HEK293 (cell line): ENCODE data around the gene SYNE2.

Experiments
- CTCF ChIA-PET: fragments of 350-600 bp; formaldehyde crosslinking; extraction: SDS; loops from one replicate; lab custom pipeline; 2021; ENCODE audit warnings: antibody characterized with exemption; lab: Yijun Ruan, JAX
- POLR2A ChIA-PET: fragments of 300-600 bp; formaldehyde crosslinking; extraction: SDS; loops from one replicate; lab custom pipeline; 2020; ENCODE audit warnings: antibody characterized with exemption, inconsistent platforms; lab: Yijun Ruan, JAX
- H3K27ac ChIP-seq: fragments of 200-500 bp; sonication (Bioruptor generic); 2 replicates; pipeline ENCODE4 v1.5.1; 2014; ENCODE audit warnings: low read depth, low read length, control low read depth, inconsistent platforms; ENCODE audit errors: extremely low read depth
- H3K36me3 ChIP-seq, 2 experiments: fragments of 200-500 bp in 1 of 2; sonication (Bioruptor generic) in 1 of 2; 1 replicate in 1 of 2; 2 replicates in 1 of 2; pipeline ENCODE4 v1.5.1; 2014 to 2017; ENCODE audit warnings: inconsistent platforms in 2 of 2, low read length in 2 of 2; ENCODE audit not compliant: control insufficient read depth in 2 of 2, insufficient read depth in 1 of 2
- H3K4me1 ChIP-seq: fragments of 200-500 bp; sonication (Bioruptor generic); 2 replicates; pipeline ENCODE4 v1.5.1; 2014; ENCODE audit warnings: mild to moderate bottlenecking, low read length, inconsistent platforms; ENCODE audit not compliant: control insufficient read depth, insufficient read depth
- H3K4me3 ChIP-seq: 2 replicates; pipeline ENCODE4 v1.5.1; 2011; ENCODE audit warnings: low read depth, mild to moderate bottlenecking, control low read depth, low read length, moderate library complexity
- H3K9me3 ChIP-seq: fragments of 200-500 bp; sonication (Bioruptor generic); 2 replicates; pipeline ENCODE4 v1.5.1; 2014; ENCODE audit warnings: low read depth, low read length, inconsistent platforms; ENCODE audit not compliant: control insufficient read depth, insufficient read depth
- HOXA7 ChIP-seq: sonication (generic); formaldehyde crosslinking; IDR thresholded peaks from 2 replicates; pipeline ENCODE4 v1.8.1; 2022; ENCODE audit warnings: missing genetic modification reagents, borderline replicate concordance
- OVOL3 ChIP-seq: fragments of 450-650 bp; formaldehyde crosslinking; IDR thresholded peaks from 2 replicates; pipeline ENCODE4 v1.5.1; 2016; ENCODE audit warnings: missing biosample characterization, missing genetic modification characterization
- TRIM28 ChIP-seq: IDR thresholded peaks from 2 replicates; pipeline ENCODE4 v1.6.1; 2011; ENCODE audit warnings: low read length, control low read depth, borderline replicate concordance
- ZBTB1 ChIP-seq: fragments of 450-650 bp; formaldehyde crosslinking; IDR thresholded peaks from 2 replicates; pipeline ENCODE4 v1.5.1; 2016; ENCODE audit warnings: missing biosample characterization, missing genetic modification characterization
- ZNF169 ChIP-seq: fragments of 450-650 bp; formaldehyde crosslinking; IDR thresholded peaks from 2 replicates; pipeline ENCODE4 v1.5.1; 2016; ENCODE audit warnings: missing biosample characterization, missing genetic modification characterization
- ZNF214 ChIP-seq: fragments of 450-650 bp; formaldehyde crosslinking; IDR thresholded peaks from 2 replicates; pipeline ENCODE4 v1.5.1; 2017; ENCODE audit warnings: missing biosample characterization, mild to moderate bottlenecking, missing genetic modification characterization, borderline replicate concordance
- ZNF23 ChIP-seq: fragments of 450-650 bp; formaldehyde crosslinking; IDR thresholded peaks from 2 replicates; pipeline ENCODE4 v1.5.1; 2016; ENCODE audit warnings: missing biosample characterization, missing genetic modification characterization, borderline replicate concordance
- ZNF292 ChIP-seq: fragments of 450-650 bp; formaldehyde crosslinking; IDR thresholded peaks from 2 replicates; pipeline ENCODE4 v1.5.1; 2016; ENCODE audit warnings: low read depth, missing biosample characterization, missing genetic modification characterization, borderline replicate concordance
- ZNF302 ChIP-seq: fragments of 450-650 bp; formaldehyde crosslinking; IDR thresholded peaks from 2 replicates; pipeline ENCODE4 v1.5.1; 2016; ENCODE audit warnings: missing biosample characterization, missing genetic modification characterization, low read depth
- ZNF621 ChIP-seq: fragments of 450-650 bp; formaldehyde crosslinking; IDR thresholded peaks from 2 replicates; pipeline ENCODE4 v1.5.1; 2017; ENCODE audit warnings: missing biosample characterization, missing genetic modification characterization
- ZNF626 ChIP-seq: fragments of 450-650 bp; sonication (Bioruptor Pico); formaldehyde crosslinking; IDR thresholded peaks from 2 replicates; pipeline ENCODE4 v1.5.1; 2018; ENCODE audit warnings: missing biosample characterization, missing genetic modification characterization, inconsistent platforms
- ZNF629 ChIP-seq: fragments of 450-650 bp; formaldehyde crosslinking; IDR thresholded peaks from 2 replicates; pipeline ENCODE4 v1.5.1; 2017; ENCODE audit warnings: missing biosample characterization, missing genetic modification characterization
- ZNF747 ChIP-seq: fragments of 450-650 bp; formaldehyde crosslinking; IDR thresholded peaks from 2 replicates; pipeline ENCODE4 v1.5.1; 2016; ENCODE audit warnings: missing biosample characterization, missing genetic modification characterization
- ZNF830 ChIP-seq: fragments of 450-650 bp; IDR thresholded peaks from 2 replicates; pipeline ENCODE4 v1.5.0; 2018; ENCODE audit warnings: missing biosample characterization, missing genetic modification characterization, low read depth, mild to moderate bottlenecking, moderate library complexity
- TF ChIP-seq, protein P1 (sequence below): fragments of 450-650 bp; formaldehyde crosslinking; IDR thresholded peaks from 2 replicates; pipeline ENCODE4 v1.5.1; 2016; ENCODE audit warnings: missing biosample characterization, missing genetic modification characterization
- TF ChIP-seq, protein P2 (sequence below): fragments of 450-650 bp; formaldehyde crosslinking; IDR thresholded peaks from 2 replicates; pipeline ENCODE4 v1.5.1; 2016; ENCODE audit warnings: missing biosample characterization, missing genetic modification characterization
- TF ChIP-seq, protein P3 (sequence below): fragments of 450-650 bp; formaldehyde crosslinking; IDR thresholded peaks from 2 replicates; pipeline ENCODE4 v1.5.1; 2016; ENCODE audit warnings: missing biosample characterization, missing genetic modification characterization
- TF ChIP-seq, protein P4 (sequence below): fragments of 450-650 bp; formaldehyde crosslinking; IDR thresholded peaks from 2 replicates; pipeline ENCODE4 v1.5.1; 2017; ENCODE audit warnings: missing biosample characterization, mild to moderate bottlenecking, missing genetic modification characterization, moderate library complexity
- TF ChIP-seq, protein P5 (sequence below): fragments of 450-650 bp; formaldehyde crosslinking; IDR thresholded peaks from 2 replicates; pipeline ENCODE4 v1.5.1; 2017; ENCODE audit warnings: missing biosample characterization, missing genetic modification characterization
- TF ChIP-seq, protein P6 (sequence below): fragments of 450-650 bp; formaldehyde crosslinking; IDR thresholded peaks from 2 replicates; pipeline ENCODE4 v1.5.1; 2016; ENCODE audit warnings: missing biosample characterization, missing genetic modification characterization, low read depth
- TF ChIP-seq, protein P7 (sequence below): fragments of 450-650 bp; formaldehyde crosslinking; IDR thresholded peaks from 2 replicates; pipeline ENCODE4; 2016; ENCODE audit warnings: missing biosample characterization, missing genetic modification characterization
- TF ChIP-seq, protein P8 (sequence below): fragments of 450-650 bp; formaldehyde crosslinking; conservative IDR thresholded peaks from 2 replicates; pipeline ENCODE4 v1.5.1; 2016; ENCODE audit warnings: low read depth, missing biosample characterization, missing genetic modification characterization
- TF ChIP-seq, protein P9 (sequence below): fragments of 450-650 bp; formaldehyde crosslinking; IDR thresholded peaks from 2 replicates; pipeline ENCODE4 v1.5.1; 2016; ENCODE audit warnings: missing biosample characterization, missing genetic modification characterization

The SYNE2 gene

DNA sequence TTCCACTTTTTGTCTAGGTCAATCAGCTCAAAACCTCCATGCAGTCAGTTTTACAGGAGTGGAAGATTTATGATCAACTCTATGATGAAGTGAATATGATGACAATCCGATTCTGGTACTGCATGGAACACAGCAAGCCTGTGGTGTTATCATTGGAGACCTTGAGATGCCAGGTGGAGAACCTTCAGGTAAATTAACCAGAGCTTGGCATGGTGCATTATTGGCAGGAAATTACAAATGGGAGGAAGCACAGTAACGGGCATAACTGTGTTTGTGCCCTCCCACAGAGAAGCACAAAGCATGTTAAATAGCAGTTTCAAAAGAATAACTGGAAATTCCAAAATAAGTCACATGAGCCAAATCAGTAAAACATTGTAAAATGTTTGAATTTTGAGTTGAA is 305.8 kb downstream of the SYNE2 start (continued):
- no peak for TF ChIP-seq OVOL3
- TF ChIP-seq HOXA7 (CRISPR knock-in tag) = no peak
- no peak for TF ChIP-seq ZBTB1 (tag by site-specific recombination)
- TF ChIP-seq, protein P1, sequence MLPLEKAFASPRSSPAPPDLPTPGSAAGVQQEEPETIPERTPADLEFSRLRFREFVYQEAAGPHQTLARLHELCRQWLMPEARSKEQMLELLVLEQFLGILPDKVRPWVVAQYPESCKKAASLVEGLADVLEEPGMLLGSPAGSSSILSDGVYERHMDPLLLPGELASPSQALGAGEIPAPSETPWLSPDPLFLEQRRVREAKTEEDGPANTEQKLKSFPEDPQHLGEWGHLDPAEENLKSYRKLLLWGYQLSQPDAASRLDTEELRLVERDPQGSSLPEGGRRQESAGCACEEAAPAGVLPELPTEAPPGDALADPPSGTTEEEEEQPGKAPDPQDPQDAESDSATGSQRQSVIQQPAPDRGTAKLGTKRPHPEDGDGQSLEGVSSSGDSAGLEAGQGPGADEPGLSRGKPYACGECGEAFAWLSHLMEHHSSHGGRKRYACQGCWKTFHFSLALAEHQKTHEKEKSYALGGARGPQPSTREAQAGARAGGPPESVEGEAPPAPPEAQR (tag by site-specific recombination) = no peak
- TF ChIP-seq, protein P2, sequence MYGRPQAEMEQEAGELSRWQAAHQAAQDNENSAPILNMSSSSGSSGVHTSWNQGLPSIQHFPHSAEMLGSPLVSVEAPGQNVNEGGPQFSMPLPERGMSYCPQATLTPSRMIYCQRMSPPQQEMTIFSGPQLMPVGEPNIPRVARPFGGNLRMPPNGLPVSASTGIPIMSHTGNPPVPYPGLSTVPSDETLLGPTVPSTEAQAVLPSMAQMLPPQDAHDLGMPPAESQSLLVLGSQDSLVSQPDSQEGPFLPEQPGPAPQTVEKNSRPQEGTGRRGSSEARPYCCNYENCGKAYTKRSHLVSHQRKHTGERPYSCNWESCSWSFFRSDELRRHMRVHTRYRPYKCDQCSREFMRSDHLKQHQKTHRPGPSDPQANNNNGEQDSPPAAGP (tag by site-specific recombination) = no peak
- TF ChIP-seq, protein P3, sequence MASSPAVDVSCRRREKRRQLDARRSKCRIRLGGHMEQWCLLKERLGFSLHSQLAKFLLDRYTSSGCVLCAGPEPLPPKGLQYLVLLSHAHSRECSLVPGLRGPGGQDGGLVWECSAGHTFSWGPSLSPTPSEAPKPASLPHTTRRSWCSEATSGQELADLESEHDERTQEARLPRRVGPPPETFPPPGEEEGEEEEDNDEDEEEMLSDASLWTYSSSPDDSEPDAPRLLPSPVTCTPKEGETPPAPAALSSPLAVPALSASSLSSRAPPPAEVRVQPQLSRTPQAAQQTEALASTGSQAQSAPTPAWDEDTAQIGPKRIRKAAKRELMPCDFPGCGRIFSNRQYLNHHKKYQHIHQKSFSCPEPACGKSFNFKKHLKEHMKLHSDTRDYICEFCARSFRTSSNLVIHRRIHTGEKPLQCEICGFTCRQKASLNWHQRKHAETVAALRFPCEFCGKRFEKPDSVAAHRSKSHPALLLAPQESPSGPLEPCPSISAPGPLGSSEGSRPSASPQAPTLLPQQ = no peak
- TF ChIP-seq ZNF747 (tag by site-specific recombination) = no peak
- no peak for TF ChIP-seq ZNF629
- TF ChIP-seq, protein P4, sequence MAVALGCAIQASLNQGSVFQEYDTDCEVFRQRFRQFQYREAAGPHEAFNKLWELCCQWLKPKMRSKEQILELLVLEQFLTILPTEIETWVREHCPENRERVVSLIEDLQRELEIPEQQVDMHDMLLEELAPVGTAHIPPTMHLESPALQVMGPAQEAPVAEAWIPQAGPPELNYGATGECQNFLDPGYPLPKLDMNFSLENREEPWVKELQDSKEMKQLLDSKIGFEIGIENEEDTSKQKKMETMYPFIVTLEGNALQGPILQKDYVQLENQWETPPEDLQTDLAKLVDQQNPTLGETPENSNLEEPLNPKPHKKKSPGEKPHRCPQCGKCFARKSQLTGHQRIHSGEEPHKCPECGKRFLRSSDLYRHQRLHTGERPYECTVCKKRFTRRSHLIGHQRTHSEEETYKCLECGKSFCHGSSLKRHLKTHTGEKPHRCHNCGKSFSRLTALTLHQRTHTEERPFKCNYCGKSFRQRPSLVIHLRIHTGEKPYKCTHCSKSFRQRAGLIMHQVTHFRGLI (tag by site-specific recombination) = no peak
- TF ChIP-seq ZNF169 = no peak
- TF ChIP-seq, protein P5, sequence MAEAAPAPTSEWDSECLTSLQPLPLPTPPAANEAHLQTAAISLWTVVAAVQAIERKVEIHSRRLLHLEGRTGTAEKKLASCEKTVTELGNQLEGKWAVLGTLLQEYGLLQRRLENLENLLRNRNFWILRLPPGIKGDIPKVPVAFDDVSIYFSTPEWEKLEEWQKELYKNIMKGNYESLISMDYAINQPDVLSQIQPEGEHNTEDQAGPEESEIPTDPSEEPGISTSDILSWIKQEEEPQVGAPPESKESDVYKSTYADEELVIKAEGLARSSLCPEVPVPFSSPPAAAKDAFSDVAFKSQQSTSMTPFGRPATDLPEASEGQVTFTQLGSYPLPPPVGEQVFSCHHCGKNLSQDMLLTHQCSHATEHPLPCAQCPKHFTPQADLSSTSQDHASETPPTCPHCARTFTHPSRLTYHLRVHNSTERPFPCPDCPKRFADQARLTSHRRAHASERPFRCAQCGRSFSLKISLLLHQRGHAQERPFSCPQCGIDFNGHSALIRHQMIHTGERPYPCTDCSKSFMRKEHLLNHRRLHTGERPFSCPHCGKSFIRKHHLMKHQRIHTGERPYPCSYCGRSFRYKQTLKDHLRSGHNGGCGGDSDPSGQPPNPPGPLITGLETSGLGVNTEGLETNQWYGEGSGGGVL = no peak
- no peak for TF ChIP-seq ZNF23 (tag by site-specific recombination)
- TF ChIP-seq, all 188 proteins: peak for 0

DNA sequence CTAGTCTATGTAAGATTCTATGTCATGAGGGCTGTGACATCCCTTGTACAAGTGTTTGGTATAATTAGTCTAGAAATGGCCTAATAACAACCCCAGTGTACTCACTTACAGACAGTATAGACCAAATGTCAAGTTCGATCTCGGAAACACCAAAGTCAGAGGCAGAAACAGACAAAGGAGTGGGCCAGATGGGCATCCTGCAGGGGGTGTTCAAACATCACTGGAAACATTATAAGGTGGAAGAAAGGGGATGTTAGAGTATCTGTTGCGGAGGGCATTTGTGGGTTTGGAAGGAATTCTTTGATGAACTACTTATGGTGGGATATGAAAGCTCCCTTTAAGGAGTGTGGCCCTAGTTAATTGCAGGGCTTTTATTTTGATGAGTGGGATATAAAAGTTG is 306.8 kb downstream of the SYNE2 start:
- Histone ChIP-seq H3K36me3 (peaks cover 7 to 34% of the 10 kb centered on the region in 2 experiments), H3K27ac (no peak overlapping the region), H3K4me1 (no peaks in the 10 kb centered on the region), H3K9me3 (no peaks in the 10 kb centered on the region), H3K4me3 (no peak overlapping the region)
- ChIA-PET CTCF (interaction anchor here (0.6 to 0.7 kb wide), 2 partner anchors 54 to 135 kb away, joined by 3 read pairs; partner anchors contain the start of gene ESR2), POLR2A (no interaction called here)
- TF ChIP-seq ZNF169 (no peak), ZNF292 (tag by site-specific recombination) (no peak), TRIM28 (no peak), ZNF626 (tag by site-specific recombination) (no peak), ZNF302 (tag by site-specific recombination) (no peak), ZNF621 (tag by site-specific recombination) (no peak), ZNF214 (no peak), ZNF830 (no peak)
- TF ChIP-seq, protein P6, sequence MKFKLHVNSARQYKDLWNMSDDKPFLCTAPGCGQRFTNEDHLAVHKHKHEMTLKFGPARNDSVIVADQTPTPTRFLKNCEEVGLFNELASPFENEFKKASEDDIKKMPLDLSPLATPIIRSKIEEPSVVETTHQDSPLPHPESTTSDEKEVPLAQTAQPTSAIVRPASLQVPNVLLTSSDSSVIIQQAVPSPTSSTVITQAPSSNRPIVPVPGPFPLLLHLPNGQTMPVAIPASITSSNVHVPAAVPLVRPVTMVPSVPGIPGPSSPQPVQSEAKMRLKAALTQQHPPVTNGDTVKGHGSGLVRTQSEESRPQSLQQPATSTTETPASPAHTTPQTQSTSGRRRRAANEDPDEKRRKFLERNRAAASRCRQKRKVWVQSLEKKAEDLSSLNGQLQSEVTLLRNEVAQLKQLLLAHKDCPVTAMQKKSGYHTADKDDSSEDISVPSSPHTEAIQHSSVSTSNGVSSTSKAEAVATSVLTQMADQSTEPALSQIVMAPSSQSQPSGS (tag by site-specific recombination) = no peak
- TF ChIP-seq, protein P7, sequence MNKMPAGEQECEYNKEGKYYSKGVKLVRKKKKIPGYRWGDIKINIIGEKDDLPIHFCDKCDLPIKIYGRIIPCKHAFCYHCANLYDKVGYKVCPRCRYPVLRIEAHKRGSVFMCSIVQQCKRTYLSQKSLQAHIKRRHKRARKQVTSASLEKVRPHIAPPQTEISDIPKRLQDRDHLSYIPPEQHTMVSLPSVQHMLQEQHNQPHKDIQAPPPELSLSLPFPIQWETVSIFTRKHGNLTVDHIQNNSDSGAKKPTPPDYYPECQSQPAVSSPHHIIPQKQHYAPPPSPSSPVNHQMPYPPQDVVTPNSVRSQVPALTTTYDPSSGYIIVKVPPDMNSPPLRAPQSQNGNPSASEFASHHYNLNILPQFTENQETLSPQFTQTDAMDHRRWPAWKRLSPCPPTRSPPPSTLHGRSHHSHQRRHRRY (tag by site-specific recombination) = no peak
- TF ChIP-seq, protein P8, sequence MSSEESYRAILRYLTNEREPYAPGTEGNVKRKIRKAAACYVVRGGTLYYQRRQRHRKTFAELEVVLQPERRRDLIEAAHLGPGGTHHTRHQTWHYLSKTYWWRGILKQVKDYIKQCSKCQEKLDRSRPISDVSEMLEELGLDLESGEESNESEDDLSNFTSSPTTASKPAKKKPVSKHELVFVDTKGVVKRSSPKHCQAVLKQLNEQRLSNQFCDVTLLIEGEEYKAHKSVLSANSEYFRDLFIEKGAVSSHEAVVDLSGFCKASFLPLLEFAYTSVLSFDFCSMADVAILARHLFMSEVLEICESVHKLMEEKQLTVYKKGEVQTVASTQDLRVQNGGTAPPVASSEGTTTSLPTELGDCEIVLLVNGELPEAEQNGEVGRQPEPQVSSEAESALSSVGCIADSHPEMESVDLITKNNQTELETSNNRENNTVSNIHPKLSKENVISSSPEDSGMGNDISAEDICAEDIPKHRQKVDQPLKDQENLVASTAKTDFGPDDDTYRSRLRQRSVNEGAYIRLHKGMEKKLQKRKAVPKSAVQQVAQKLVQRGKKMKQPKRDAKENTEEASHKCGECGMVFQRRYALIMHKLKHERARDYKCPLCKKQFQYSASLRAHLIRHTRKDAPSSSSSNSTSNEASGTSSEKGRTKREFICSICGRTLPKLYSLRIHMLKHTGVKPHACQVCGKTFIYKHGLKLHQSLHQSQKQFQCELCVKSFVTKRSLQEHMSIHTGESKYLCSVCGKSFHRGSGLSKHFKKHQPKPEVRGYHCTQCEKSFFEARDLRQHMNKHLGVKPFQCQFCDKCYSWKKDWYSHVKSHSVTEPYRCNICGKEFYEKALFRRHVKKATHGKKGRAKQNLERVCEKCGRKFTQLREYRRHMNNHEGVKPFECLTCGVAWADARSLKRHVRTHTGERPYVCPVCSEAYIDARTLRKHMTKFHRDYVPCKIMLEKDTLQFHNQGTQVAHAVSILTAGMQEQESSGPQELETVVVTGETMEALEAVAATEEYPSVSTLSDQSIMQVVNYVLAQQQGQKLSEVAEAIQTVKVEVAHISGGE = no peak
- TF ChIP-seq, protein P9, sequence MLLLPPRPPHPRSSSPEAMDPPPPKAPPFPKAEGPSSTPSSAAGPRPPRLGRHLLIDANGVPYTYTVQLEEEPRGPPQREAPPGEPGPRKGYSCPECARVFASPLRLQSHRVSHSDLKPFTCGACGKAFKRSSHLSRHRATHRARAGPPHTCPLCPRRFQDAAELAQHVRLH (tag by site-specific recombination) = no peak
